ENCODE data around the gene MANBA.
"Not testable (repeated sequence)": the region's sequence is repeated elsewhere in the genome, so short reads cannot be mapped to it uniquely, and the experiment has no call there.

MANBA gene

GRCh38 chr4:102619776-102620631 lies 140.8 kb downstream of the MANBA start:
- DNase-seq (ENCODE audit: low spot score): peak; percentile 24

DNA sequence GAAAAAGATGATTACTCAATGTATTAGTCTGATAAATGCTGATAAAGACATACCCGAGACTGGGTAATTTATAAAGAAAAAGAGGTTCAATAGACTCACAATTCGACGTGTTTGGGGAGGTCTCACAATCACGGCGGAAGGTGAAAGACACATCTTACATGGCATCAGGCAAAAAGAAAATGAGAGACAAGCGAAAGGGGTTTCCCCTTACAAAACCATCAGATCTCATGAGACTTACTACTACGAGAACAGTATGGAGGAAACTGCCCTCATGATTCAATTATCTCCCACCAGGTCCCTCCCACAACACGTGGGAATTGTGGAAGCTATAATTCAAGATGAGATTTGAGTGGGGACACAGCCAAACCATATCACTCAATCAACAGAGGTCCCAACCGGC lies 141.7 kb downstream of the MANBA start:
- not testable (repeated sequence) for DNase-seq (ENCODE audit: low spot score)

- no peak for DNase-seq (ENCODE audit: low spot score)
Measured at GRCh38 chr4:102616636-102617035, 144.1 kb downstream of the MANBA start.

DNA sequence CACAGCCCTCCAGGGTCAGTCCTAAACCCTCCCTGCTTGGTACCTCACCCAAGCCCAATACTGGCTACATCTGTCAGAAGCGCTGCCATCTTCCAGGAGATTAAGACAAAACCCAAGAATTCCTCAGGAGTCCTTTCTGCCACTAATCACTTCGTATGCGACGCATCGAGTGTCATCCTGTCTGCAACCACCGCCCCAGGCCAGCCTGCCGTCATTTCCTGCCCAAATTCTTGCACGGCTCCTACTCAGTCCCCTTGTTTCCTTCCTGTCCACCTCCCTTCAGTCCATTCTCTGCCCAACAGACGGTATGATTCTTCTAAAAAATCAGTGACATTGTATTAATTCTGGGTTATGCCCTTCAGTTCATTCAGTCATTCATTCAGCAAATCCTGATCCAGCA lies 146.0 kb downstream of the MANBA start:
- DNase-seq (ENCODE audit: low spot score): no peak

DNA sequence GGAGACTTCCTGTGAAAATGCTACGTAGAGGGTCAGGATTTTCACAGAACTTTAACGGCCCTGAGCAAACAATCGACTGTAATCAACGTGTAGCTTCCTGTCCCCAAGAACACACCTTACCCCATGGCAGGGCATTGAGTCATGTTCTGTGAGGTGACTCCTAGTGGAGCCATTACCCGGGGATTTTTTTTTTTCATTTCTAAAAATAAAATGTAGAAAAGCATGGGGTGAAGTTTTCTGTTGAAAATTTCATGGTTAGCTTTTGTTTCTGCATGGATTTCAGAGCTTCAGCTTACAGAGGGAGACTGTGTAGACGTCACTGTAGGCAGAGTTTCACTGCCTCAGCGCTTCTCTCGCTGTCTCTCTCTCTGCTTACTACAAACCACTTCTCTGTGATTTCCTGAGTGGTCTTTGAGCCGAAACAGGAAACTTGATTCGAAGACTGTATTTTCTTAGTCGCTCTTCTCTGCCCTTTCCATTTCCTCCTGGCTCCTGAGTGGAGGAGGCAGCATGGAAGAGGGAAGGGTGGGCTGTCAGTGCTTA lies 147.9 kb downstream of the MANBA start:
- DNase-seq (ENCODE audit: low spot score): no peak

GRCh38 chr4:102612210-102612609 lies 148.6 kb downstream of the MANBA start:
- DNase-seq (ENCODE audit: low spot score): no peak

DNA sequence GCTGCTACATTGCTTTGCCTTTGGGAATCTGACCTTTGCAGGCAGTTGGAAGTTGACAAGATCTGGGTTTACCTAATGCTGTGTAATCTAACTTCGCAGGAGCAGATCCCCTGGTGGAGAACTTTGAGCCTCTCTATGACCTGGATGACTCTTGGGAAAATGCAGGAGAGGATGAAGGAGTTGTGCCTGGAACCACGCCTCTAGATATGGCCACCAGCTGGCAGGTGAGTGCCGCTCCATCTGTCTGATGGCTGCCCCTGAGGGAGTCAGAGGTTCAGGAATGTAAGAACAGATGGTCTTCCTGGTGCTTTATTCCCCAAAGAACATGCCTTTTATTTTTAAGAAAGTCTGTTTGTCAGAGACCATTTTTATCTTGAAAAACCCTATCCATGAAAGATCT lies 150.3 kb downstream of the MANBA start:
- no peak for DNase-seq (ENCODE audit: low spot score)

- no peak for DNase-seq (ENCODE audit: low spot score)
Measured at GRCh38 chr4:102610007-102610406, 150.8 kb downstream of the MANBA start.

DNA sequence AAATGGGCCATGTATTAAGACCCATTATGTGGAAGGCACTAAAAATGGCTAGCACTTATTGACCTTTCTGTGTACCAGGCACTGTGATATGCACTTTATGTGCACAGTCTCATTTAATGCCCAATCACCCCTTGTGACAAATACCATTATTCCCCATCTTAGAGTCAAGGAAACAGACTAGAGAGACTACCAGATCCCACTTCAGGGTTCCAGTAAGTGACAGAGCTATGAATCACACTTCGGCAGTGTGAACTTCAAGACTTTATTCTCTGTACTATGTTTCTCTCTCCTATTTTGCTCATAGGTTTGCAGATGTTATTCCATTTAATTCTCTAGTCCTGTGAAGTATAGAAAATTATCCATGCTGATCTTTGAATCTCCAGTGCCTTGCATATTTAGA lies 152.6 kb downstream of the MANBA start:
- DNase-seq (ENCODE audit: low spot score): peak; percentile 24

GRCh38 chr4:102606846-102607450 lies 153.8 kb downstream of the MANBA start:
- DNase-seq (ENCODE audit: low spot score): no peak

DNA sequence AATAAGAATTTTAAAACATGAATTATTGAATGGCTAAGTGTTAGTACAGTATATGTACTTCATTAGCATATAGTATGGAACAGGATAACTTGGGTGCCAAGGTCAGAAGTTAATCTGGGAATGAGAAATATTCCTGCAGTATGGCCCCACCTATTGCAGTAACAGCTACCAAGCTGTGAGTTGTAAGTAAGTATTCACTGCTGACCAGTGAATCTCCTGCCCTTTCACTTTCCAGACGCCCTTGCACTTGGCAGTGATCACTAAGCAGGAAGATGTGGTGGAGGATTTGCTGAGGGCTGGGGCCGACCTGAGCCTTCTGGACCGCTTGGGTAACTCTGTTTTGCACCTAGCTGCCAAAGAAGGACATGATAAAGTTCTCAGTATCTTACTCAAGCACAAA lies 154.5 kb downstream of the MANBA start:
- no peak for DNase-seq (ENCODE audit: low spot score)

DNA sequence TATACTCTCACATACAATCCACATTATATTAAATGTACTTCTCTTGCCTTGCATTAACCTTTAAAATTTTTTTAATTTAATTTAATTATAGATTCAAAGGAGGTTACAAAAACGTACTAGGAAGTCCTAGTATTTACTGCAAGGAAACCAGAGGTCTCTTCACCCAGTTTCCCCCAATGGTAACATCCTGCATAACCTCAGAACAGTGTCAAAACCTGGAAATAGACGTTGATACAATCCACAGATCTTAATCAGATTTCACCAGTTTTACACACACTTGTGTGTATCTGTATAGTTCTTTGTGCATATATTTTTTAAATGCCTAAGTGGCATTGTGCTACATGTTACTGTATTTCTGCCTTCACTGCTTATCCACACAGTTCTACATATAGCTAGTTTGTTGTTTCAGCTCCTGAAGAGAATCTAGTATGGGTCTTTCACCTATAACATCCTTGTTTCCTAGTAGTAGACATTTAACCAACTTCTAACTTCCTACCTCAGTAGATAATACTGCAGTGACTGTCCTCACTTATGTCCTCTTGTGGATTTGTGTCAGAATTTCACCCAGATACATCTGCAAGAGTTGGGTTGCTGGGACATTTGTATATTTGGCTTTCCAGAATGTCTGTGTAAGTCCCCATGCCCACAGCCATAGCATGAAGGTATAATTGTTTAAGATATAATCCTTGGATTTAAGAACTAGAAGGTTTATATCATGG lies 156.4 kb downstream of the MANBA start:
- DNase-seq (ENCODE audit: low spot score): no peak

DNA sequence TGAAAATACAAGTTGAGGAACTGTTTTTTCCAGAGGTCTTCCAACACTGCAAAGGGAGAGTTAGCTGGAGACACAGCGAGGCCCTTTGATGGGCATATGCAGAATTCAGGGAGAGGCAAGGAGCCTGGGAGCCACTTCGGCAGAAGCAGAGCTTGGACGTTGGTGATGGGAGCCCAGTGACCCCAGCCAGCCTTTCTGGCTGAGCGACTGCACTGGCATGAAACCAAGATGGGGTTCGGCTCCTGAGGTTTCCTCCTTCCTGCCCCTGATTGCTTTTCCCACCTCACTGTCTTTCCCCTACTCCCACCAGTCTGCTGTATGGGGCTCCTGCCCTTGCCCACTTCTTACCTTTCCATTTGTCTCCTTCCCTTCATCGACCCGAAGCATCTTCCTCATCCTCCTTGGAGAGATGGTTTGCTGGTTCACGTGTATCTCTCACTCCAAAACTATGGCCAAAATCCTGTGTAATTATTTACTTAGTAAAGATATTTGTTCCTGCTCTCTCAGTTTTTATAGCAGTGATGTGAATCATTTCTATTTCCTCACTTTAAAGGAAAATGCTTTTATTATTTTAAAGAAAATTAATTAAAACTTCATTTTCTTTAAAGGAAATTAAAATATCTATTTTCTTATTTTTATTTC lies 159.1 kb downstream of the MANBA start:
- no peak for DNase-seq (ENCODE audit: low spot score)

- no peak for DNase-seq (ENCODE audit: low spot score)
Measured at GRCh38 chr4:102600689-102601088, 160.1 kb downstream of the MANBA start.

GRCh38 chr4:102599886-102600285 lies 160.9 kb downstream of the MANBA start:
- no peak for DNase-seq (ENCODE audit: low spot score)

DNA sequence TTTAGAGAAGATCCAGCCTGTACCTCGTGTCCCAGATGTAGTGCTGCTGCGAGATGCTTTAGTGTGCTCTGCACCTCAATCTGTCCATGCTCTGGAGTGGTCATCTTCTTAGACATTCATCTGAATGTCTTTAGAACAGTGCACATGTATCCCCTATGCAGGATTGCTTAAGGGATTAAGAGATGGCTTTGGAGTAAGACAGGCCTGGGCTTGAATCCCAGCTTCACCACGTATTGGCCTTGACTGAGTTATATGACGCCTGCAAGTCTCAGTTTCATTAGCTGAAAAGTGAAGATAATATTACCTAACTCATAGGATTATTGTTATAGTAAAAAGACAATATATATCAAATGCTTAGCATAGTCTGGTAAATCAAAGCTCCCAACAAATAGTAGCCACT lies 161.3 kb downstream of the MANBA start:
- DNase-seq (ENCODE audit: low spot score): no peak

DNA sequence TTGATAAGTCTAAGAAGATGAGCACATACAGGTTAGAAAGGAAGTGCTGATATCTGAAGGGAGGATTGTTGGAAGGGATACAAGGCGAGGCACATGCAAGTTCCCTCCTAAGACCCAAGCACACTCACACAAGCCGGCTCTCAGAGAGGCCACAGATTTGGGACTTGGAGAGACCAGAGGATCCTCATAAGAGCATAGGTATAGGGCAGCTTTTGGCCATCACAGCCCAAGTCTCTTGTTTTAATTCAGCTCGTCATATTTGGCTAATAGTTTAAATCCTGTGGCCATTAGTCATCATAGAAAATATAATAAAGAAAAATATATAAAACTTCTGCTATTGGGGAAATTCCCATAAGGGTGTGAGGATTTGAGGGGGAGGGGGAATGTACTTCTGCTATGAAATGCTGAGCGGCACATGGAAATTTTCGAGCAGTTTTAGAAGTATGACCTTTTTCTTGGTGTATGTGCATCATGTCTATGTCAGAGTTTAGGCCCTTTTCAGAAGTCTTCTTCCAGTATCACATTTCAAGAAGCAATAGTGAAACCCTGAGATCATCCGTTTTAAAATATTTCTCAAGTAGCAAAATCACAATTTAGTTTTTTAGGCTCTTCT lies 161.9 kb downstream of the MANBA start:
- DNase-seq (ENCODE audit: low spot score): no peak

DNA sequence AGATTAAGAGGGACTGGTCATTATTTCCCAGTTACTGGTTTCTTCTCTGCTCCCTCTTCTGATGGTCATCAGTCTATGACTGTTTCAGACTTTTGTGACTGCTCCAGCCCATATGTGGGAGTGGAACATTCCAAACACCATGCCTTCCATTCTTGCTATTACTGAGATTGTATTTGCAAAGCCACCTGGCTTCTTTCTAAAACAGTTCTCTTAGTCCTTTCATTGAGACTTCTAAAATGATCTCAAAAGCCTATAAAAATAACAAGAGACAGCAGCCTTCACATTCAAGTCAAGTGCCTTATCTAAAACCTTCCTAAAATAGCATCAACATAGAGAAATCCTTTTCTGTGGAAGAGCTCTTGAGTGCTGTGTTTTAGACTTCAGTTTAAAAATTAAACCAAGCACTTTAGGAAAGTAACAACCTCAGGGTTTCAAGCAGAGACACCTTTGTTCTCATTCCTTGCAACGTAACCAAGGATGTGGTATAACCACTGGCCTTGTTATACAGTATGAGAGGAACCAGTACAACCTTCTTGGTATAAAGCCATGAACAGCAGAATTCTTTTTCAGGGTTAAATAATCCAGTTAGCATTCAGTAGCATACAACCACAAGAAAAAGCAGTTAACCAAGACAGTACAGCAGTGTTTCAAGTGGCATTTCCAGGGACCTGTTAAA lies 162.5 kb downstream of the MANBA start:
- peak; percentile 50 for DNase-seq (ENCODE audit: low spot score)

DNA sequence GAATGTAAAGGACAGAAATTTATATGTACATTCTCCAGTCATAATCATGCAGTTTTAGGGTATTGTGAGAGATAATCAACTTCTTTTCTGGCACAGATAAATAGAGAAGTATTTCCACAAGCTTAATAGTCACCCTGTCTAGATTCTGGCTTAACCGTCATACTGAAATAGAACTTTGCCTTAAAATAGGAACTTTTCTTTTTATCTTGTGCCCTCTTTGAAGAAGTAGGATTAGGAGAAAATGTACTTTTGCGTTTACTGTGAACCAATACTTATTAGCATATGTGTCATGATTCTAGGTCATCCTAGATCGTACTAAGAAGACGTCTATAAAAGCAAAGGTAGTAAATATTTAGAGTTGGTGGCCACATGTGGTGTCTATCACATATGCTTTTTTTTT lies 164.2 kb downstream of the MANBA start:
- DNase-seq (ENCODE audit: low spot score): no peak

DNA sequence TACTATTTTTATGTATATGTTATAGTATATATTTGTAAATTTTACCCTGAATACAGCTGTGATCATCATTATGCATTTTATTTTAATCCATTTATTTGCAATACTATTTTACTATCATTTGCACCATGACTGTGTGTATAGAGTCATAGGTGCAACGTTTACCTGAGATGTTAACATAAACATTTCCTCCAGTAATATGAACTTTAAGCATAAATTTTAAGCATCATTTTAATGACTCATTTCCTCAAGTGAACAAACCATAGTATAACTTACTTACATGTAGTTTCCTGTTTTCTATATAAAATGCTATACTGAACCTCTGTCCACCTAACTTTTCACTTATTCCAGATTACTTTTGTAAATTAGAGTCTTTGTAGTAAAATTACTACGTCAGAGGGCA lies 166.8 kb downstream of the MANBA start:
- DNase-seq (ENCODE audit: low spot score): no peak

GRCh38 chr4:102593147-102593546 lies 167.6 kb downstream of the MANBA start:
- no peak for DNase-seq (ENCODE audit: low spot score)

All from GM03348 (cell line).